Mesenchymal stem cell (in vitro differentiated cells and primary cell): ENCODE measurements around the gene PLEKHD1.
A peak's percentile ranks its signal among the peaks of the same experiment; 100 is the strongest.

Source experiments
- DNase-seq: peaks from one replicate; pipeline ENCODE4 v3.0.0-alpha.2; 2013
- H2AFZ ChIP-seq: one replicate; pipeline ENCODE4 v1.6.1; 2013; ENCODE audit warnings: low read depth, mild to moderate bottlenecking, control low read depth, inconsistent platforms, low read length, moderate library complexity
- H2AK5ac ChIP-seq: 2 replicates; pipeline ENCODE4 v1.6.1; 2013; ENCODE audit warnings: low read length, moderate library complexity, mild to moderate bottlenecking, inconsistent platforms; ENCODE audit not compliant: severe bottlenecking
- H2BK120ac ChIP-seq: one replicate; pipeline ENCODE4 v1.6.1; 2013; ENCODE audit warnings: low read depth, mild to moderate bottlenecking, inconsistent platforms, low read length, moderate library complexity
- H2BK12ac ChIP-seq, 2 experiments: one replicate each; pipeline ENCODE4 v1.6.1; 2013; ENCODE audit warnings: inconsistent platforms in 2 of 2, low read length in 2 of 2, mild to moderate bottlenecking in 2 of 2, moderate library complexity in 2 of 2, control low read depth in 1 of 2
- H2BK15ac ChIP-seq: one replicate; pipeline ENCODE4 v1.6.1; 2013; ENCODE audit warnings: mild to moderate bottlenecking, low read depth, inconsistent platforms; ENCODE audit not compliant: poor library complexity, severe bottlenecking
- H2BK5ac ChIP-seq: 2 replicates; pipeline ENCODE4 v1.6.1; 2013; ENCODE audit warnings: low read depth, mild to moderate bottlenecking, low read length, control low read depth, inconsistent platforms; ENCODE audit not compliant: poor library complexity, severe bottlenecking
- H3K14ac ChIP-seq, 2 experiments: one replicate each; pipeline ENCODE4 v1.6.1; 2013; ENCODE audit warnings: inconsistent platforms in 2 of 2, low read length in 2 of 2, control low read depth in 1 of 2, mild to moderate bottlenecking in 1 of 2, moderate library complexity in 1 of 2
- H3K18ac ChIP-seq, 2 experiments: one replicate each; pipeline ENCODE4 v1.6.1; 2013; ENCODE audit warnings: inconsistent platforms in 2 of 2, low read length in 2 of 2, control low read depth in 1 of 2, low read depth in 1 of 2, mild to moderate bottlenecking in 1 of 2
- H3K23ac ChIP-seq, 2 experiments: one replicate each; pipeline ENCODE4 v1.6.1; 2013; ENCODE audit warnings: inconsistent platforms in 2 of 2, low read length in 2 of 2, mild to moderate bottlenecking in 2 of 2, moderate library complexity in 2 of 2, control low read depth in 1 of 2
- H3K27ac ChIP-seq: 2 replicates; pipeline ENCODE4 v1.5.1; 2013; ENCODE audit warnings: mild to moderate bottlenecking, moderate library complexity, low read length, control low read depth, inconsistent platforms; ENCODE audit not compliant: poor library complexity, severe bottlenecking
- H3K27me3 ChIP-seq, 2 experiments: 2 replicates each; pipeline versions ENCODE4 v1.6.1 to v1.7.0; 2013; ENCODE audit warnings: low read length in 2 of 2, mild to moderate bottlenecking in 2 of 2, moderate library complexity in 2 of 2, control low read depth in 1 of 2, inconsistent platforms in 1 of 2; ENCODE audit not compliant: control insufficient read depth in 1 of 2, insufficient read depth in 1 of 2
- H3K36me3 ChIP-seq, 2 experiments: 2 replicates each; pipeline versions ENCODE4 v1.6.1 to v1.7.0; 2013; ENCODE audit warnings: low read length in 2 of 2, control low read depth in 1 of 2, inconsistent platforms in 1 of 2, low read depth in 1 of 2, mild to moderate bottlenecking in 1 of 2; ENCODE audit not compliant: insufficient read depth in 2 of 2, control insufficient read depth in 1 of 2
- H3K4ac ChIP-seq, 2 experiments: one replicate each; pipeline ENCODE4 v1.6.1; 2013; ENCODE audit warnings: inconsistent platforms in 2 of 2, low read length in 2 of 2, mild to moderate bottlenecking in 2 of 2, moderate library complexity in 2 of 2, control low read depth in 1 of 2, low read depth in 1 of 2
- H3K4me1 ChIP-seq: 2 replicates; pipeline ENCODE4 v1.6.1; 2013; ENCODE audit warnings: low read depth, low read length, control low read depth; ENCODE audit not compliant: control insufficient read depth, insufficient read depth
- H3K4me2 ChIP-seq: 2 replicates; pipeline ENCODE4 v1.6.1; 2013; ENCODE audit warnings: low read length, mild to moderate bottlenecking, inconsistent platforms; ENCODE audit not compliant: poor library complexity, severe bottlenecking
- H3K4me3 ChIP-seq, 2 experiments: 2 replicates each; pipeline versions ENCODE4 v1.5.1 to v1.7.0; 2013; ENCODE audit warnings: low read length in 2 of 2, mild to moderate bottlenecking in 2 of 2, control low read depth in 1 of 2, low read depth in 1 of 2; ENCODE audit not compliant: insufficient read depth in 1 of 2
- H3K79me1 ChIP-seq: replicated peaks from 2 replicates; pipeline ENCODE4 v1.6.1; 2013; ENCODE audit warnings: mild to moderate bottlenecking, control low read depth, low read length, inconsistent platforms; ENCODE audit not compliant: poor library complexity, severe bottlenecking
- H3K9ac ChIP-seq: 2 replicates; pipeline ENCODE4 v1.7.0; 2013; ENCODE audit warnings: mild to moderate bottlenecking, low read length, moderate library complexity
- H3K9me3 ChIP-seq: 2 replicates; pipeline ENCODE4 v1.7.0; 2013; ENCODE audit warnings: mild to moderate bottlenecking, low read length; ENCODE audit not compliant: control insufficient read depth
- H4K8ac ChIP-seq: one replicate; pipeline ENCODE4 v1.6.1; 2013; ENCODE audit warnings: inconsistent platforms, mild to moderate bottlenecking, low read length, moderate library complexity
- H4K91ac ChIP-seq: one replicate; pipeline ENCODE4 v1.6.1; 2013; ENCODE audit warnings: mild to moderate bottlenecking, low read length, inconsistent platforms
- WGBS: methylation state at CpG from one replicate; pipeline ENCODE4 v1.1.7; 2013; ENCODE audit warnings: mixed read lengths; 5-methylcytosine and 5-hydroxymethylcytosine counted together

The PLEKHD1 gene

DNA sequence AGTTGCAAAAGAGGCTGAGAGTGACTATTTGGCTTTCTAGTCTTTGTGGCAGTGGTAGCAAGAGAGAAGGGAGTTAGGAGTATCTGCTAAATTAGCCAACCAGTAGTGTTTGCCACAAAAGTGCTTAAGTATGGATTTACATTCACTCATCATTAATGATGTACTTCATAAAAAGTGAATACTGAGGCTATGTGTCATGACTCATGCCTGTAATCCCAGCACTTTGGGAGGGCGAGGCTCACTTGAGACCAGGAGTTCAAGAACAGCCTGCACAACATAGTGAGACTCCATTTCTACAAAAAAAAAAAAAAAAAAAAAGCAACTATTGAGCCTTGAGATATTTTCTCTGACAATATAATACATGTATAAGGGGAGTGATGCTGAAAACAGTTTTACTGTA is 53.4 kb downstream of the PLEKHD1 start:
- H3K27me3 ChIP-seq, result peaks cover 11 to 23% of the 10 kb centered on the region in 2 experiments

DNA sequence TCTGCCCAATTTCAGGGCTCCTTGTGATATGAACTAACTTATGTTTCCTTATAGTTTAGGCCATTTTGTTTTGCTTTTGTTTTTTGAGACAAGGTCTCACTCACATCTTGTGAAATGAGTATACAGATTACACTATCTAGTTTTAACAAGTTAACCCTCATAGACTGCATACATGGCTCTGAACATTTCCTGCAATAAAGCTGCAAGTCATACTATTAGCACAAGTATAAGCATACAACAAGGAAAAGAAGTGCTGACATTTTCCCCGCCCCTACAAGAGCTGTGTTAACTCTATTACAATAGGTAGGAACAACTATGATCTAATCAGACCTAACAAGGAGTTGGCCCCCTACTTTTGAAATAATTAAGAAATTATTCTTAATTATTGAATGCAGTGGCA is 54.2 kb downstream of the PLEKHD1 start:
- Histone ChIP-seq H3K14ac (no peak overlapping the region), H3K79me1 (no peaks in the 10 kb centered on the region), H2BK15ac (no peak overlapping the region), H4K91ac (no peak overlapping the region), H3K4ac (no peak overlapping the region), H3K23ac (no peak overlapping the region), H2BK12ac (no peak overlapping the region), H3K27me3 (peaks cover 2 to 30% of the 10 kb centered on the region in 2 experiments), H3K4me1 (no peaks in the 10 kb centered on the region), H3K4me3 (no peak overlapping the region), H2BK5ac (no peak overlapping the region), H3K9me3 (peaks cover 5% of the 10 kb centered on the region), H3K27ac (no peak overlapping the region), H3K9ac (no peak overlapping the region), H3K36me3 (no peaks in the 10 kb centered on the region), H2BK120ac (no peak overlapping the region), H3K4me2 (no peak overlapping the region), H3K18ac (no peak overlapping the region), H2AFZ (no peak overlapping the region), H4K8ac (no peak overlapping the region), H2AK5ac (no peak overlapping the region)
- WGBS, result no CpG with 5 or more reads among the region's 1 CpG
- no peak for DNase-seq

More for the DNA sequence above, 53.4 kb downstream of the PLEKHD1 start:
- H2BK15ac ChIP-seq, result no peak overlapping the region
- H2BK5ac ChIP-seq, result no peak overlapping the region
- H3K14ac ChIP-seq, result no peak overlapping the region
- H3K4me2 ChIP-seq, result no peak overlapping the region
- H3K4ac ChIP-seq, result no peak overlapping the region
- H3K4me1 ChIP-seq, result peaks cover 4% of the 10 kb centered on the region
- no peak overlapping the region for H3K18ac ChIP-seq
- H3K27ac ChIP-seq, result no peak overlapping the region
- no peak overlapping the region for H4K8ac ChIP-seq
- no peak overlapping the region for H2BK12ac ChIP-seq
- WGBS, result no CpG with 5 or more reads among the region's 1 CpG
- no peak overlapping the region for H3K9ac ChIP-seq
- no peak overlapping the region for H2AK5ac ChIP-seq
- no peaks in the 10 kb centered on the region for H3K79me1 ChIP-seq
- H3K23ac ChIP-seq, result no peak overlapping the region
- DNase-seq, result no peak
- peaks cover 5% of the 10 kb centered on the region for H3K9me3 ChIP-seq
- no peak overlapping the region for H2AFZ ChIP-seq
- no peak overlapping the region for H2BK120ac ChIP-seq
- H4K91ac ChIP-seq, result no peak overlapping the region
- no peaks in the 10 kb centered on the region for H3K36me3 ChIP-seq
- H3K4me3 ChIP-seq, result no peak overlapping the region

DNA sequence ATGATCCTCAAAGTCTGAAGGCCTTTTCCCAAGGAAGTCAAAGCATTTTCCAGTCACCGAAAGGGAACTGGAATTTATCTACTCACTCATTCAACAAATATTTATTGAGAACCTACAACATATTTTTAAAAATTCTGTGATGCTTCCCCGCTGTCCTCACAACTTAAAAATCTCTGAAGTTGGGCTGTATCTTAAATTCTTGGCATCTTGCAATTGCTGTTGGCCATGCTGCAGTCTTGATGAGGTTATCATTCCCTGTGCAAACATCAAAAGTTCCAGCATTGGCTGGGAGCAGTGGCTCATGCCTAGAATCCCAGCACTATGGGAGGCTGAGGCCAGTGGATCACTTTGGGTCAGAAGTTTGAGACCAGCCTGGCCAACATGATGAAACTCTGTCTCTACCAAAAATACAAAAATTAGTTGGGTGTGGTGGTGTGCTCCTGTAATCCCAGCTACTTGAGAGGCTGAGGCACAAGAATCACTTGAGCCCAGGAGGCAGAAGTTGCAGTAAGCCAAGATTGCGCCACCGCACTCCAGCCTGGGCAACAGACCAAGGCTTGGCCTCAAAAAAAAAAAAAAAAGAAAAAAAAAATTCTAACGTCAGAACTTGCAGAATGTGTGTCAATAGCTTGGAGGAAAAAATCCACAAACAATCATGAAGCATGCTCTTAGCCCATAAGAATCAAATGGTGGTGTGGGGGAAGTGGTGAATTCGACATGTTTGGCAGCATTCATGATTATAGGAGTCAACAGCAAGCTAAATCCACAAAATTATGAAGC is 55.3 kb downstream of the PLEKHD1 start:
- no peaks in the 10 kb centered on the region for H3K79me1 ChIP-seq
- peak; percentile 46 for DNase-seq
- no peak overlapping the region for H3K27ac ChIP-seq
- no peak overlapping the region for H4K8ac ChIP-seq
- no peak overlapping the region for H3K23ac ChIP-seq
- no peaks in the 10 kb centered on the region for H3K36me3 ChIP-seq
- H4K91ac ChIP-seq, result no peak overlapping the region
- H3K18ac ChIP-seq, result no peak overlapping the region
- no peak overlapping the region for H3K14ac ChIP-seq
- H2AK5ac ChIP-seq, result no peak overlapping the region
- WGBS, result 83% methylated on average over 6 of the region's 6 CpGs
- H3K4me2 ChIP-seq, result no peak overlapping the region
- H2BK120ac ChIP-seq, result no peak overlapping the region
- H2BK12ac ChIP-seq, result no peak overlapping the region
- no peaks in the 10 kb centered on the region for H3K4me1 ChIP-seq
- peaks cover 5% of the 10 kb centered on the region for H3K9me3 ChIP-seq
- no peak overlapping the region for H2BK15ac ChIP-seq
- H2BK5ac ChIP-seq, result no peak overlapping the region
- peaks cover 0 to 36% of the 10 kb centered on the region in 2 experiments for H3K27me3 ChIP-seq
- no peak overlapping the region for H3K4ac ChIP-seq
- peak overlapping the region; percentile 35 for H3K9ac ChIP-seq
- H2AFZ ChIP-seq, result no peak overlapping the region
- no peak overlapping the region for H3K4me3 ChIP-seq

DNA sequence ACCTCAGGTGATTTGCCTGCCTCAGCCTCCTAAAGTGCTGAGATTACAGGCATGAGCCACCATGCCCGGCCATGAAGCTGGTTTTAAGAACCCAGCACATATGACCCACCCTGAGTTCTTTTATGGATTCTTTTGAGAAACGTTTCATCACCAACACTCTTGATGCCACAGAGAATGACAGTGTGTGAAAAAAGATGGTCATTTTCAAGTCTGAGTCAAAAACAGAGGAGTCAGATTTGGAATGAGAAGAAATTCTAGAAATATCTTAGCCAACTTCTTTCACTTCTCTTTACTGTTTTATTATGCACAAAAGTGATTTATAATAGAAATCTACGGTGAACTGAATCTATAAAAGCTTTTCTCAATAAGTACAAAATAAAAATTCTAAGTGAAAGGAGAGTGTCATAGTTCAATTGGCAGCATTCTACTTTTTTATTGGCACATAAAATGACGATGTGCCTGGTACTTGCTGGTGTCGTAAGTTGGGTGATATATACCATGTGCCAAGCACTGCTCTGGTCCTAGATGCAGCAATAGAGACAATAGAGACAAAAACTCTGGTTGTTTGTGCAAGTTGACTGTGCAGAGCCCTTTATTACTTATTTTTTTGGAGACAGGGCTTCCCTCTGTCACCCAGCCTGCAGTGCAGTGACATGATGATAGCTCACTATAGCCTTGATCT is 56.3 kb downstream of the PLEKHD1 start:
- H2BK5ac ChIP-seq, result no peak overlapping the region

More for the DNA sequence above, 56.3 kb downstream of the PLEKHD1 start:
- Histone ChIP-seq H3K14ac (no peak overlapping the region), H3K4me3 (no peak overlapping the region), H3K23ac (no peak overlapping the region), H3K4ac (no peak overlapping the region), H3K36me3 (no peaks in the 10 kb centered on the region), H4K91ac (no peak overlapping the region), H2BK12ac (no peak overlapping the region), H2BK15ac (no peak overlapping the region), H2AK5ac (no peak overlapping the region), H3K9ac (peak overlapping the region; percentile 35), H3K4me1 (no peaks in the 10 kb centered on the region), H3K79me1 (no peaks in the 10 kb centered on the region), H3K27ac (no peak overlapping the region), H2AFZ (no peak overlapping the region), H3K27me3 (peaks cover 0 to 36% of the 10 kb centered on the region in 2 experiments), H3K9me3 (peaks cover 5% of the 10 kb centered on the region), H4K8ac (no peak overlapping the region), H3K18ac (no peak overlapping the region), H3K4me2 (no peak overlapping the region), H2BK120ac (no peak overlapping the region)
- DNase-seq, result no peak
- 89% methylated on average over 4 of the region's 5 CpGs for WGBS
